Endothelial cell of umbilical vein (primary cell): ENCODE measurements around the gene FBXO2. TPM values are rescaled to one million over a fixed set of nuclear protein-coding genes. Genes with fewer than 3 reads are reported as not detected.

Experiments used
- BruUV-seq: library from RNA; stranded (reverse); fragments of 400-500 nt; replicated peaks from 2 replicates; lab custom pipeline; 2021; lab: Mats Ljungman, UMichigan
- CTCF ChIA-PET: fragments of 300-600, 350-600 bp; sonication (Branson Sonifier 250); formaldehyde crosslinking; loops from one replicate; lab custom pipeline; 2021; ENCODE audit warnings: antibody characterized with exemption, inconsistent platforms; lab: Charles Lee
- POLR2A ChIA-PET: fragments of 300-600, 350-600 bp; sonication (Branson Sonifier 250); formaldehyde crosslinking; loops from one replicate; lab custom pipeline; 2021; ENCODE audit warnings: antibody characterized with exemption, inconsistent platforms; lab: Charles Lee
- DNase-seq: peaks from one replicate; pipeline ENCODE4 v3.0.0-alpha.2; 2011; ENCODE audit warnings: low read depth, low spot score
- FAIRE-seq: peaks from 2 replicates; lab custom pipeline; 2011; peaks lifted over from hg19 to GRCh38; lab: Jason Lieb, UNC
- H2AFZ ChIP-seq: 2 replicates; pipeline ENCODE4 v1.6.0; 2012; ENCODE audit warnings: low read depth, low read length, control low read depth, inconsistent platforms
- H3K27ac ChIP-seq: 2 replicates; pipeline ENCODE4 v1.5.1; 2011; ENCODE audit warnings: low read depth, mild to moderate bottlenecking, control low read depth, low read length, moderate library complexity; ENCODE audit not compliant: insufficient read depth
- H3K27me3 ChIP-seq, 2 experiments: 2 replicates each; pipeline versions ENCODE4 v1.6.0 to v1.6.1; 2011; ENCODE audit warnings: low read length in 2 of 2, mixed read lengths in 1 of 2; ENCODE audit not compliant: control insufficient read depth in 2 of 2, insufficient read depth in 2 of 2
- H3K36me3 ChIP-seq, 2 experiments: 2 replicates in 1 of 2; 3 replicates in 1 of 2; pipeline ENCODE4 v1.5.1; 2011; ENCODE audit warnings: low read length in 2 of 2, mild to moderate bottlenecking in 1 of 2, moderate library complexity in 1 of 2; ENCODE audit not compliant: control insufficient read depth in 2 of 2, insufficient read depth in 2 of 2; ENCODE audit errors: extremely low read depth in 1 of 2
- H3K4me1 ChIP-seq: 3 replicates; pipeline ENCODE4 v1.5.1; 2011; ENCODE audit warnings: mild to moderate bottlenecking, low read length; ENCODE audit not compliant: control insufficient read depth, insufficient read depth; ENCODE audit errors: extremely low read depth
- H3K4me2 ChIP-seq: 2 replicates; pipeline ENCODE4 v1.6.1; 2011; ENCODE audit warnings: low read length, control low read depth, mixed read lengths; ENCODE audit not compliant: insufficient read depth
- H3K4me3 ChIP-seq, 3 experiments: fragments of 200-600 bp in 1 of 3; sonication (generic), shearing (Covaris generic) in 1 of 3; replicated peaks in 1 of 3; 2 replicates each; pipeline ENCODE4 v1.5.1; 2011 to 2016; ENCODE audit warnings: control low read depth in 3 of 3, low read length in 3 of 3, mild to moderate bottlenecking in 2 of 3, inconsistent platforms in 1 of 3, low read depth in 1 of 3, moderate library complexity in 1 of 3; ENCODE audit not compliant: insufficient read depth in 1 of 3
- H3K79me2 ChIP-seq: 2 replicates; pipeline ENCODE4 v1.6.0; 2012; ENCODE audit warnings: low read length, inconsistent platforms; ENCODE audit not compliant: control insufficient read depth, insufficient read depth
- H3K9ac ChIP-seq: replicated peaks from 2 replicates; pipeline ENCODE3; 2011; ENCODE audit warnings: low read length, control low read depth; ENCODE audit not compliant: insufficient read depth; ENCODE audit errors: extremely low read depth
- H3K9me1 ChIP-seq: replicated peaks from 3 replicates; pipeline ENCODE4 v1.6.0; 2011; ENCODE audit warnings: mild to moderate bottlenecking, low read length; ENCODE audit not compliant: control insufficient read depth, insufficient read depth; ENCODE audit errors: extremely low read depth
- H3K9me3 ChIP-seq: replicated peaks from 2 replicates; pipeline ENCODE4 v1.5.1; 2012; ENCODE audit warnings: low read length, inconsistent platforms; ENCODE audit not compliant: control insufficient read depth, insufficient read depth
- H4K20me1 ChIP-seq: replicated peaks from 2 replicates; pipeline ENCODE3; 2011; ENCODE audit warnings: mild to moderate bottlenecking, low read length; ENCODE audit not compliant: control insufficient read depth, insufficient read depth; ENCODE audit errors: extremely low read depth
- CTCF ChIP-seq, 2 donors: IDR thresholded peaks; 1 replicate in 1 of 2; 2 replicates in 1 of 2; pipeline ENCODE4 v1.5.1; 2011; ENCODE audit warnings: low read length in 2 of 2, mild to moderate bottlenecking in 2 of 2, moderate library complexity in 2 of 2, control low read depth in 1 of 2, inconsistent platforms in 1 of 2, low read depth in 1 of 2; ENCODE audit not compliant: insufficient read depth in 1 of 2; ENCODE audit errors: extremely low read depth in 1 of 2
- EZH2 ChIP-seq: IDR thresholded peaks from 2 replicates; pipeline ENCODE4 v1.6.1; 2012; ENCODE audit warnings: borderline replicate concordance, low read depth, mild to moderate bottlenecking, moderate library complexity, low read length, inconsistent platforms; ENCODE audit not compliant: severe bottlenecking
- FOS ChIP-seq: IDR thresholded peaks from 2 replicates; pipeline ENCODE4 v1.6.1; 2011; ENCODE audit warnings: mild to moderate bottlenecking, low read length, moderate library complexity, borderline replicate concordance; ENCODE audit not compliant: insufficient read depth
- GATA2 ChIP-seq: IDR thresholded peaks from 2 replicates; pipeline ENCODE4 v1.7.0; 2011; ENCODE audit warnings: low read depth, mild to moderate bottlenecking, moderate library complexity, mixed read lengths, low read length; ENCODE audit not compliant: insufficient read length, insufficient read depth
- JUN ChIP-seq: IDR thresholded peaks from 2 replicates; pipeline ENCODE4 v1.6.1; 2011; ENCODE audit warnings: borderline replicate concordance, low read depth; ENCODE audit not compliant: insufficient read length, insufficient read depth
- MAX ChIP-seq: IDR thresholded peaks from 2 replicates; pipeline ENCODE4 v1.6.1; 2011; ENCODE audit not compliant: insufficient read depth, insufficient read length
- MYC ChIP-seq: IDR thresholded peaks from one replicate; pipeline ENCODE4 v1.6.1; 2011; ENCODE audit warnings: mild to moderate bottlenecking, low read depth, low read length
- POLR2A ChIP-seq: IDR thresholded peaks from 2 replicates; pipeline ENCODE4 v1.6.1; 2012; ENCODE audit warnings: low read depth, mild to moderate bottlenecking, control low read depth, low read length
- POLR2AphosphoS5 ChIP-seq: IDR thresholded peaks from 2 replicates; pipeline ENCODE4 v1.6.1; 2012; ENCODE audit warnings: low read depth, mild to moderate bottlenecking, control low read depth, low read length, moderate library complexity; ENCODE audit not compliant: insufficient read depth
- dilution Hi-C: fragments of 300-500 bp; cut with MboI; formaldehyde crosslinking; loops from one replicate; pipeline ENCODE4 v1.15.0; 2019; ENCODE audit warnings: low sequenced_read_pairs; ENCODE audit not compliant: extremely low pct_ligation_motif_present
- intact Hi-C: fragments of 100-400 bp; cut with micrococcal nuclease; formaldehyde crosslinking; loops from one replicate; pipeline ENCODE4 v1.10.0; 2022
- polyA plus RNA-seq, 4 experiments: library from polyadenylated mRNA; depleted of rRNA in 3 of 4; stranded (reverse) in 3 of 4; unstranded in 1 of 4; fragments of >200 nt; gene quantifications; 2 replicates each; pipeline versions ENCODE4 v1.2.1 to v1.2.3, GENCODE V29; 2011 to 2012; ENCODE audit warnings: missing spikeins in 1 of 4
- total RNA-seq: library from RNA; stranded (reverse); gene quantifications from 2 replicates; pipeline ENCODE4 v1.2.3, GENCODE V29; 2021

The FBXO2 gene
- total and polyA plus RNA-seq, 2 donors (not counting 3 experiments of a cell fraction or from before 2014, with no cell fraction given): 0.42 to 0.91 TPM

- intact Hi-C loops: loop anchor here (1.0 to 2.0 kb wide), 6 partner anchors 44 to 257 kb away; no protein-coding TSS in a partner anchor
- CTCF ChIA-PET: interaction anchor here (0.7 to 12.8 kb wide), 27 partner anchors 11 to 613 kb away, joined by 3 to 373 read pairs (median 5); partner anchors contain the start of genes AGTRAP, CLCN6, FBXO6 and MTHFR
- TF ChIP-seq JUN: no peak
- no peak for TF ChIP-seq EZH2
- no peak for TF ChIP-seq GATA2
- no peak for TF ChIP-seq CTCF (IDR thresholded peaks at IDR 0.05; ENCODE audit: extremely low read depth in 1 of 2, insufficient read depth in 1 of 2, low read depth in 1 of 2, low read length in 2 of 2)
- TF ChIP-seq FOS: no peak
- TF ChIP-seq POLR2A: no peak
- no peak for TF ChIP-seq MYC
- no peak for TF ChIP-seq POLR2AphosphoS5
- no peak for TF ChIP-seq MAX
- Histone ChIP-seq H3K9me3 (no peaks in the 10 kb centered on the region), H3K4me2 (peak overlapping the region; percentile 36), H2AFZ (no peak overlapping the region), H4K20me1 (no peaks in the 10 kb centered on the region), H3K9ac (no peak overlapping the region), H3K4me3 (no peak overlapping the region), H3K27ac (no peak overlapping the region), H3K4me1 (no peaks in the 10 kb centered on the region), H3K27me3 (no peaks in the 10 kb centered on the region), H3K9me1 (no peaks in the 10 kb centered on the region), H3K36me3 (no peaks in the 10 kb centered on the region), H3K79me2 (no peaks in the 10 kb centered on the region)
- no TSS peak for BruUV-seq
- POLR2A ChIA-PET: interaction anchor here (0.5 to 0.7 kb wide), 3 partner anchors 14 to 93 kb away, joined by 3 to 4 read pairs (median 3); partner anchors contain the start of gene FBXO6
- DNase-seq: no peak
- no peak for FAIRE-seq
- dilution Hi-C loops: no loop called here
Observed at GRCh38 chr1:11649624-11650330, 4.5 kb downstream of the FBXO2 start.
